Esophagus muscularis mucosa (tissue), 4 donors: ENCODE data around the gene GET4.

ENCODE experiments used
- EP300 ChIP-seq: sonication (generic); formaldehyde crosslinking; IDR thresholded peaks from one replicate; pipeline ENCODE4 v1.6.1; 2017; ENCODE audit warnings: antibody characterized with exemption
- POLR2A ChIP-seq: fragments of 450-650 bp; IDR thresholded peaks from one replicate; pipeline ENCODE4 v1.6.1; 2017; ENCODE audit warnings: antibody characterized with exemption, moderate library complexity, mild to moderate bottlenecking, low read depth
- POLR2AphosphoS5 ChIP-seq, 2 donors: sonication (generic); formaldehyde crosslinking; IDR thresholded peaks; one replicate each; pipeline ENCODE4 v1.6.1; 2017; ENCODE audit warnings: antibody characterized with exemption in 2 of 2
- TF ChIP-seq, protein P1 (sequence below), 3 experiments: fragments of 200-600 bp in 2 of 3; fragments of 450-650 bp in 1 of 3; sonication (generic) in 2 of 3; IDR thresholded peaks; one replicate each; pipeline ENCODE4 v1.5.1; 2017 to 2019; ENCODE audit warnings: antibody characterized with exemption in 3 of 3, mild to moderate bottlenecking in 2 of 3, moderate library complexity in 1 of 3

DNA sequence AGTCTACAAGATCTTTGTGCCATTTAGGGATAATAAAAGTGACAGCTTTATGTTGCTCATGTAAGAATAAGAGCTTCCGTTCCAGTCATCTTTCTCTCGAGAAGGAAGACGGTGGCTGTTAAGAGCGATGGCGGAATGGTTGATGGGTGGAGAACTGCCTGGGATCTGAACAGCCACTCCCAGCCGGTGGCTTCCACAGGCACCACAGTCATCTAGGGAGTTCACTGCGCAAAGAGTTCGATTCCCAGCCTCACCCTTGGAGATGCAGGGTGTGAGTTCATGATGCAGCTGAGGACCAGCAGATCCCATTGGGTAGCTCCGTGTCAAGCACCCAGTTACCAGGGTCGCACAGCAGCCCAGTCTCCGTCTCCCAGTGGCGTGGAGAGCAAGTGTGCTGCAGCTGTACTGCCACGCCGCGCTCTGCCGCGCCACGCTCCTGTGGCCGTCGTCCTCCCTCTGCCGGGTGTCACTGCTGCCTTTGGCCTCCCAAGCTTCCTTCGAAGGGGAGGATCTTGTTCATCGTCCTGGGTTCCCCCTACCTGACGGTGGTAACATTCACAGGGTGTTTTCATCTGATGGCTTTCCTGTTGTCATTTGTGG lies 36.3 kb upstream of the GET4 start:
- TF ChIP-seq, protein P1, sequence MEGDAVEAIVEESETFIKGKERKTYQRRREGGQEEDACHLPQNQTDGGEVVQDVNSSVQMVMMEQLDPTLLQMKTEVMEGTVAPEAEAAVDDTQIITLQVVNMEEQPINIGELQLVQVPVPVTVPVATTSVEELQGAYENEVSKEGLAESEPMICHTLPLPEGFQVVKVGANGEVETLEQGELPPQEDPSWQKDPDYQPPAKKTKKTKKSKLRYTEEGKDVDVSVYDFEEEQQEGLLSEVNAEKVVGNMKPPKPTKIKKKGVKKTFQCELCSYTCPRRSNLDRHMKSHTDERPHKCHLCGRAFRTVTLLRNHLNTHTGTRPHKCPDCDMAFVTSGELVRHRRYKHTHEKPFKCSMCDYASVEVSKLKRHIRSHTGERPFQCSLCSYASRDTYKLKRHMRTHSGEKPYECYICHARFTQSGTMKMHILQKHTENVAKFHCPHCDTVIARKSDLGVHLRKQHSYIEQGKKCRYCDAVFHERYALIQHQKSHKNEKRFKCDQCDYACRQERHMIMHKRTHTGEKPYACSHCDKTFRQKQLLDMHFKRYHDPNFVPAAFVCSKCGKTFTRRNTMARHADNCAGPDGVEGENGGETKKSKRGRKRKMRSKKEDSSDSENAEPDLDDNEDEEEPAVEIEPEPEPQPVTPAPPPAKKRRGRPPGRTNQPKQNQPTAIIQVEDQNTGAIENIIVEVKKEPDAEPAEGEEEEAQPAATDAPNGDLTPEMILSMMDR (IDR thresholded peaks at IDR 0.05): no peak
- TF ChIP-seq EP300 (no peak), POLR2A (no peak), POLR2AphosphoS5 (IDR thresholded peaks at IDR 0.05) (no peak)
